HG02798 (cell line): ENCODE results near the gene PCDHA6.
"Not testable (repeated sequence)": the region's sequence is repeated elsewhere in the genome, so short reads cannot be mapped to it uniquely, and the experiment has no call there.

Experiments
- ATAC-seq: cut with Tn5 transposase; IDR thresholded peaks from one replicate; pipeline ENCODE4 v1.9.1; 2021; ENCODE audit warnings: mild to moderate bottlenecking; ENCODE audit not compliant: unreplicated experiment, poor library complexity

Gene PCDHA6

GRCh38 chr5:140827704-140828361, at the start of gene PCDHA6:
Gene PCDHA6 (plus strand): TSS chr5:140827960. CDS start chr5:140828092, 132 bp downstream.
- no peak for ATAC-seq

- ATAC-seq = no peak
Observed at GRCh38 chr5:140780512-140780911, 47.2 kb upstream of the PCDHA6 start.

- no peak for ATAC-seq
Observed at GRCh38 chr5:140785905-140786686, 41.7 kb upstream of the PCDHA6 start, which contains the start of gene PCDHA1. Gene PCDHA1 (plus strand): TSS chr5:140786140.

- not testable (repeated sequence) for ATAC-seq
Observed at GRCh38 chr5:140787422-140787821, 40.3 kb upstream of the PCDHA6 start.

- ATAC-seq = not testable (repeated sequence)
Observed at GRCh38 chr5:140787849-140788504, 39.8 kb upstream of the PCDHA6 start.

- no peak for ATAC-seq
Observed at GRCh38 chr5:140791089-140791488, 36.7 kb upstream of the PCDHA6 start.

- ATAC-seq = no peak
Observed at GRCh38 chr5:140794595-140795258, 33.0 kb upstream of the PCDHA6 start, which contains the start of gene PCDHA2. Gene PCDHA2 (plus strand): TSS chr5:140794852.

GRCh38 chr5:140795259-140795641, 32.5 kb upstream of the PCDHA6 start:
- no peak for ATAC-seq

- not testable (repeated sequence) for ATAC-seq
Observed at GRCh38 chr5:140796072-140796717, 31.6 kb upstream of the PCDHA6 start.

- no peak for ATAC-seq
Observed at GRCh38 chr5:140796718-140797095, 31.1 kb upstream of the PCDHA6 start.

GRCh38 chr5:140800816-140801493, 26.8 kb upstream of the PCDHA6 start, which contains the start of gene PCDHA3:
Gene PCDHA3 (plus strand): TSS chr5:140801057.
- no peak for ATAC-seq

GRCh38 chr5:140801494-140801841, 26.3 kb upstream of the PCDHA6 start:
- no peak for ATAC-seq

GRCh38 chr5:140802381-140802780, 25.4 kb upstream of the PCDHA6 start:
- not testable (repeated sequence) for ATAC-seq

GRCh38 chr5:140802781-140803271, 24.9 kb upstream of the PCDHA6 start:
- ATAC-seq = no peak

GRCh38 chr5:140806834-140807775, 20.7 kb upstream of the PCDHA6 start, which contains the start of gene PCDHA4:
Gene PCDHA4 (plus strand): TSS chr5:140807068.
- ATAC-seq = no peak

- not testable (repeated sequence) for ATAC-seq
Observed at GRCh38 chr5:140808241-140808888, 19.4 kb upstream of the PCDHA6 start.

- no peak for ATAC-seq
Observed at GRCh38 chr5:140808889-140809291, 18.9 kb upstream of the PCDHA6 start.
